CD4-positive, alpha-beta T cell treated with Interleukin-12 subunit alpha and Interleukin-12 subunit beta, for 1 hour (primary cell): ENCODE results near the gene CRTC3.
"Not testable (repeated sequence)": the region's sequence is repeated elsewhere in the genome, so short reads cannot be mapped to it uniquely, and the experiment has no call there.

ENCODE experiments used
- DNase-seq: peaks from one replicate; pipeline ENCODE4 v3.0.0-alpha.2; 2020

The CRTC3 gene

DNA sequence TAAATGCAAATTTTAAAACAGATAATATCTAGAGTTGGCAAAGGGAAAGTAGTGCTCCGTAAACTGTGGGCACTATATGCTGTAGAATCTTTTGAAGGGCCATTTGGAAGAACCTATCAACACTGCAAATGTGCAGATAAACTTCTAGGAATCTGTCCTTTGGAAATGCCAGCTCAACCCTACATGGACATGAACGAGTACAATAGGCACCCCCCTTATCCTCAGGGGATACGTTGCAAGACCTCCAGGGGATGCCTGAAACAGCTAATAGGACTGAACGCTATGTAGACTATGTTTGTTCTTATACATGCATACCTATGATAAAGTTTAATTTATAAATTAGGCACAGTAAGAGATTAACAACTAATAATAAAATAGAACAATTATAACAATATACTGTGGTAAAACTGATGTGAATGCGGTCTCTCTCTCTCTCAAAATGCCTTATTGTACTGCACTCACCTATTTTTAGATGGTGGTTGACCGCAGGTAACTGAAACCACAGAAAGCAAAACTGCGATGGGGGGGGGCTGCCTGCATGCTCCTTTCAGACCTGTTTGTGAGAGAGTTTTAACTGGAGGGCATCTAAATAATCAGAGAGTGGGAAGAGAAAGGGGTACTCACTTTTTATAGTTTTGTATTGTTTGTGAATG is 127.9 kb downstream of the CRTC3 start:
- DNase-seq = peak; percentile 63

DNA sequence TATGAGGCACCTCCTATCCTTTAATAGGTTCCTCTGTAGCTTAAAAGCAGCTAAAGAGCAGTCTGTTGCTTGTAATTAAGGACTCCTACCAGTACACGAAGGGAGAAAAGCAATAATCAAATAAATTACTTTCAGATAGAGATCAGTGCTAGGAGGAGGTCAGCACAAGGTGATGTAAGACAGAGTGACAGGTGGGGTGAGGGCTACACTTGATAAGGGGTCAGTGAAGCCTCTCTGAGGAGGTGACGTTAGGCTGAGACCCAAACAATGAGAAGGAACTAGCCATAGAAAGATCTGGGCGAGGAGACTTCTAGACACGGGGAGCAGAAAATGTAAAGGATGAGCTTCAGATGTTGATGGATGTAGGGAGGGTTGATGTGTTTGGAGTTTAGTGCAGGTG is 129.8 kb downstream of the CRTC3 start:
- no peak for DNase-seq

DNA sequence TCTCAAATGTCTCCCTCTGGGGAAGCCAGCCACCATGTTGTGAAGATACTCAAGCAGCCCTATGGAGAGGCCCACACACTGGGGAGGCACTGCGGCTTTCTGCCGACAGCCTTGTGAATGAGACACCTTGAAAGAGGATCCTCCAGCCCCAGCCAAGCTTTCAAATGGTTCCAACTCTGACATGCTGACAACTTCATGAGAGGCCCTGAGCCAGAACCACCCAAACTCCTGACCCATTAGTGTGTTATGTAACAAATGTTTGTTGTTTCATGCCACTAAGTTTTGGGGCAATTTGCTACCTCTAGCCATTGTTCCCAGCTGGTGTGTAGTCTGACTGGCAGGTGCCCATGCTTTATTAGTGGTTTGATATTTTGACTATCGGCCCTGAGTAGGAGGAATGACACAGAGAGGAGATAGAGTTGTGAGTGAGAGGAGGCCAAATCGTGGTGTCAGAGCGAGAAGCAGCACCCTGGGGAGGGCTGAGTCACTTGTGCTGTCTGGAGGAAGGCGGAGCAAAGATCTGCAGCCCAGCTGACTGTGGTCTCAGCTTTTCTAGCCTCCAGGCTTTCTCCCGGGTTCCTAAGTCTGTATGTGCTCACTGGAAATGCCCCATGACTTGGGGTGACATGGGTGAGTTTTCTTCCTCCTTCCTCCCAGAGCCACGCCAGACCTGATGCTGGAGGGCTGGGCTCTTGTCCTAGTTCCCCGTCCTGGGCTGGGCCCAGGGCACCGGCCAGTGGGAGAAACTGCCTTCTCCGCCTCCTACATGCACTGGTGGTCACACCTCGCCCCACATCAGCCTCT is 130.7 kb downstream of the CRTC3 start:
- peak; percentile 57 for DNase-seq

DNA sequence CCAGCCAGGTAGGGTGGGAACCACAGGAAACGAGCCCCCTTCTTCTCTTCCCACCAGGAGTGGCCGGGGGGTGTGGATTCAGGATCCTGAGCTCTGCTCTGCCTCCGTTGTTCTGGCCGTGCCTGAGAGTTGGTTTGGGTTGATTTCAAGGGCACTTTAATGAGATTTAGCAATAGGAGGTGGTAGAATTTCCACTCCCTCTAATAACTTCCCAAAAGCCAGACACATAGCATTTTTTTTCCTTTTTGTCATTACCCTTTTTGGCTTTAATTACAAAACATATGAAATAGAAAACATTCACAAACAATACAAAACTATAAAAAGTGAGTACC is 131.2 kb downstream of the CRTC3 start:
- not testable (repeated sequence) for DNase-seq

DNA sequence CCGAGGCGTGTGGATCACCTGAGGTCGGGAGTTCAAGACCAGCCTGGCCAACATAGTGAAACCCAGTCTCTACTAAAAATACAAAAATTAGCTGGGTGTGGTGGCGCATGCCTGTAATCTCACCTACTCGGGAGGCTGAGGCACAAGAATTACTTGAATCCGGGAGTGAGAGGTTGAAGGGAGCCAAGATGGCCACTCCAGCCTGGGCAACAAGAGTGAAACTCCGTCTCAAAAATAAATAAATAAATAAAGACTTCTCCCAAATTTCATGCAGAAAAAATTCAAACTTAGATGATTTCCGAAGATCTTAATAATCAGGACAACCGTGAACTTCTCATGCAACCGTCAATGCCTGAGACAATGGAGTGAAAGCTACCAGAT is 134.3 kb downstream of the CRTC3 start:
- DNase-seq = not testable (repeated sequence)

DNA sequence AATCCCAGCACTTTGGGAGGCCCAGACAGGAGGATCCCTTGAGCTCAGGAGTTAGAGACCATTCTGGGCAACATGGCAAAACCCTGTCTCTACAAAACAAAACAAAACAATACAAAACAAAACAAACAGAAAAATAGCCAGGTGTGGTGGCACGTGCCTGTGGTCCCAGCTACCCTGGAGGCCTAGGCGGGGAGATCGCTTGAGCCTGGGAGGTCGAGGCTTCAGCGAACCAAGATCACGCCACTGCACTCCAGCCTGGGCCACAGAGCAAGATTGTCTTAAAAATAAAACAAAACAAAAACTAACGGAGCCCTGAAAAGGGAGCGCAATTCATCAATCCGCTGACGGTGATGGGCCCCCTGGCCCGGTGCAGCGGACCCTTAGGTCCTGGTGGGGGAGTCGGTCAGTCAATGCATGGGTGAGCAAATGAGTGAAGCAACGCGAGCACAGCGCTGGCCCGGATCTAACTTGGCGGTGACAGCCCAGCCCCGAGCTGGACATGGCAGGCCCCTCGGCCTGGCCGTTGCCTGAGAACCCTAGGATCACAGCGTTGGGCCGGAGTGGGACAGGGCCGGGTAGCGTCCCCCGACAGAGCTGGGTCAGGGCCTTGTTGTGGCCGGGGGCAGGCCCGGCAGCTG is 135.0 kb downstream of the CRTC3 start:
- no peak for DNase-seq

DNA sequence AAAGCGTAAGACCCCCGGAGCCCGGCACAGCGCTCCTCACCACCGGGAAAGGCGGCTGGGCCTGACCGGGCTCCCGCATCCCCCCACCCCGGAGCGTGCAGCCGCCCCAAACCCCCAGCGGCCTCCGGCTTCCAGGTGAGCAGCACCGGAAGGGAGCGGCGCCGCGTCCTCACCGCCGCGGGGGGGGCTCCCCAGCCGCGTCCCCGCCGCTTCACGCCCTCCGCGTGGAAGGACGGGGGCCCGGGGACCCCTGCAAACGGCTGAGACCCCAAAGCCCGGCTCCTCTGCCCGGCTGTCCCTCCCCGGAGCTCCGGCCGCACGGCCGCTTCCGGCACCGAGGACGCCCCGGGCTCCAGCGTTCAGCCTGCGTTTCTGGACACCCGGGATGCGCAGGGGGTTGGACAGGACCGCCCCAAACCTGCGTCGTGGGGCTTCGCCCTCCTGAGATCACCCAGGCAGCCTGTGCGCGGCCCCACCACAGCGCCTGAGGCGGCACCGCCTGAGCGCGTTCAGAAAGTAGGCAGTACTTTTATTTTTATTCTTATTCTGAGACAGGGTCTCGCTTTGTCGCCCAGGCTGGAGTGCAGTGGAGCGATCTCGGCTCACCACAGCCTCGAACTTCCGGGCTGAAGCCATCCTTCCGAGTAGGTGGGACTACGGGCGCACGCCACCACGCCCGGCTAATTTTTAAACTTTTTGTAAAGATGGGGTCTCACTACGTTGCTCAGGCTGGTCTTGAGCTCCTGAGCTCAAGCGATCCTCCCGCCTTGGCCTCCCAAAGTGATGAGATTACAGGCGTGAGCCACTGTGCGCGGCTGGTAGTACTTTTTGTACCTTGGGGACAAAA is 135.8 kb downstream of the CRTC3 start:
- DNase-seq = peak; percentile 34

DNA sequence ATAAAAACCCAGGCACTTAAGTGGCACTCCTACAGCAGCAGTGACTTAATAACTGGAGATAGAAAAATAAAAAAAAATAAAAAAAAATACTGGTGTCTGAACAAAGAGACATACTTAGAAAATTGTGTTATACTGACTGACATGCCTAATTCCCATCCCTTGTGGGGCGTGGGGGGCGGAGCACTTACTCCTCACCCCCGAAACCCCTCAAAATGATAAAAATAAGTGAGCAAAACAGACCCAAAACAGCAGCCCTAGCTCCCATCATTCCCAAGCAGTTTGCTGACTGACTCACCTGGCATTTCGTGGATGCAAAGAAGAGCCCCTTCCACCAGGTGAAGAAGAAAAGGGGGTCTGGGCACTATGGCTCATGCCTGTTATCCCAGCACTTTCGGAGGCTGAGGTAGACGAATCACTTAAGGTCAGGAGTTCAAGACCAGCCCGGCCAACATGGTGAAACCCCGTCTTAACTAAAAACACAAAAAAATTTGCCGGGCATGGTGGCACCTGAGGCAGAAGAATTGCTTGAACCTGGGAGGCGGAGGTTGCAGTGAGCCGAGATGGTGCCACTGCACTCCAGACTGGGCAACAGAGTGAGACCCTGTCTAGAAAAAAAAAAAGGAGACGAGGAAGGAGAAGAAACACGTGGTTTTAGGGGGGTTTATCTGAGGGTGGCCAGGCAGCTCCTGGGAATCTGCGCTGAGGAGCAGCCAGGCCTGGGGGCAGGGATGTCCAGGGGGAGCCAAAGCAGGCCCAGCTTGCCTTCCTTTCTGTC is 136.6 kb downstream of the CRTC3 start:
- no peak for DNase-seq

DNA sequence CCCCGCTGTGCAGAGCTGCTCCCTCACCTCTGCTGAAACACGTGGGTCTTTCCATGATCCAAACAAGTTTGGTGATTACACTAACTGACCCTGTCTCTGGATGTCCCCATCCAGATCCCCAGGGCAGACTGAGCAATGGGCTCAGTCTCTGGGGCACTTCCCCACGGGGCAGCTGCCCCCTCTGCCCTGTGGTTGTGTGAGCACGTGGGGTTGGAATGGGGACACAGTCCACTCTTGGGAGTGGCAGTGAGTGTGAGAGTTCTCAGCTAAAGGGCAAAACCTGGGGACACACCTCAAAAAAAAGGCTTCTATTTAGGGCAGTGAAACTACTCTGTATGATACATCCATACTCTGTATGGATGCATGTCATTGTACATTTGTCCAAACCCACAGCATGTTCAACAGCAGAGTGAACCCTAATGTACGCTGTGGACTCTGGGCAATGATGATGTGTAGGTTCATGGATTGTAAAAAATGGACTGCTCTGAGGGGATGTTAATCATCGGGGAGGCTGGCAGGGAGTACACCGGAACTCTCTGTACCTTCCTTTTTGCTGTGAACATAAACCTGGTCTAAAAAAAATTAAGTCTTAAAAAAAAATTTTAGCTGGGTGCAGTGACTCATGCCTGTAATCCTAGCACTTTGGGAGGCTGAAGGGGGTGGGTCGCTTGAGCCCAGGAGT is 137.5 kb downstream of the CRTC3 start:
- DNase-seq = no peak

DNA sequence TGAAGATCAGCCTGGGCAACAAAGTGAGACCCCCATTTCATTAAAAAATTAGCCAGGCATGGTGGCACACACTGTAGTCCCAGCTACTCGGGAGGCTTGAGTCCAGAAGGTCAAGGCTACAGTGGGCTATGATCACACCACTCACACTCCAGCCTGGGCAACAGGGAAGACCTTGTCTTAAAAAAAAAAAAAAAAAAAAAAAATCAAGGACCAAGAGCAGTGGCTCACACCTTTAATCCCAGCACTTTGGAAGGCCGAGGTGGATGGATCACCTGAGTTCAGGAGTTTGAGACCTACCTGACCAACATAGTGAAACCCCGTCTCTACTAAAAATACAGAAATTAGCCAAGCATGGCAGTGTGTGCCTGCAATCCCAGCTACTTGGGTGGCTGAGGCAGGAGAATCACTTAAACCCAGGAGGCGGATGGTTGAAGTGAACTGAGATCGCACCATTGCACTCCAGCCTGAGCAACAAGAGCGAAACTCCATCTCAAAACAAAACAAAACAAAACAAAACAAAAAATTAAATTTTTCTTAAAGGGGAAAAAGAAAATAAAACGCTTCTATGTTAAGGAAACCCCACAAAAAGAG is 138.1 kb downstream of the CRTC3 start:
- DNase-seq = not testable (repeated sequence)

DNA sequence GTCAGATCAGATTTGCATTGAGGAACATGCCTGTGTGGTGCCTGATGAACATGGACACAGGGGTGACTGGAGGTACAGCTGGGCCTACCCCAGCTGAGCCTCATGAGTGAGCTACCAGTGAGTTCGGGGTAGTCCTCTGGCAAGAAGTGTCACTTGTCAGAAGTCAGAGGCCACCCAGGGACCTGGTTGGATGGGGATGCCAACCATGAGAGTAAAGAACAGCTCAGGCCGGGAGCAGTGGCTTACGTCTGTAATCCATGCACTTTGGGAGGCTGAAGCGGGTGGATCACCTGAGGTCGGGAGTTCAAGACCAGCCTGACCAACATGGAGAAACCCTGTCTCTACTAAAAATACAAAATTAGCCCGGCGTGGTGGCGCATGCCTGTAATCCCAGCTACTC is 140.9 kb downstream of the CRTC3 start:
- not testable (repeated sequence) for DNase-seq

DNA sequence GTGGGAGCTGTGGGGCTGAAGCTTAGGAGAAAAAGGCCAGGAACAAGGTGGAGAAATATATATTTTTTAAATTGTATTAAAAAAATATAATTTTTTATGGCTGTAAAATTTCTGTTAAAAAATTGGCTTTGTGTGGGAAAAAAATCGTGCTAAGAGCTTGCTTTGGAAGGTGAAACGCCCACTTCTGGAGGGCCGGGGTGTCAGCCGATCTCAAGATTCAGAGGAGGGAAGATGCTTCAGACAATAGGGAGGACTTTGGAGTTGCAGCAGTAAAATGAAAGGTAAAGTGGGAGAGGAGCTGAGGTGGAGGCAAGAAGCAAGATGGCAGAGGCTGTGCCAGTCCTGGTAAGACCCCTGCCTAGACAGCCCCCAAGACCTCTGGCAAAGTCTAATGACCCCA is 141.5 kb downstream of the CRTC3 start:
- DNase-seq = no peak

DNA sequence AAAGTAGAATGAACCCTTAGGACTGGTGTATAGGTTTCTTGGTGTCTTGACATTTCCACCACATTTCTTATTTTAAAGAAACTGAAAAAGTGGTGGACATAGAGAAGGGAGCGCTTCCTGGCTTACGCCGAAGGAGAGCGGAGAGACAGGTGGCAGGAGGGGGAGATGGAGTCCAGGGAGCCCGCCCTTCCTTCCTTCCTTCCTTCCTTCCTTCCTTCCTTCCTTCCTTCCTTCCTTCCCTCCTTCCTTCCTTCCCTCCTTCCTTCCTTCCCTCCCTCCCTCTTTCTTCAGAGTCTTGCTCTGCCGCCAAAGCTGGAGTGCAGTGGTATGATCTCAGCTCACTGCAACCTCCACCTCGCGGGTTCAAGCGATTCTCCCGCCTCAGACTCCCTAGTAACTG is 143.6 kb downstream of the CRTC3 start:
- not testable (repeated sequence) for DNase-seq

DNA sequence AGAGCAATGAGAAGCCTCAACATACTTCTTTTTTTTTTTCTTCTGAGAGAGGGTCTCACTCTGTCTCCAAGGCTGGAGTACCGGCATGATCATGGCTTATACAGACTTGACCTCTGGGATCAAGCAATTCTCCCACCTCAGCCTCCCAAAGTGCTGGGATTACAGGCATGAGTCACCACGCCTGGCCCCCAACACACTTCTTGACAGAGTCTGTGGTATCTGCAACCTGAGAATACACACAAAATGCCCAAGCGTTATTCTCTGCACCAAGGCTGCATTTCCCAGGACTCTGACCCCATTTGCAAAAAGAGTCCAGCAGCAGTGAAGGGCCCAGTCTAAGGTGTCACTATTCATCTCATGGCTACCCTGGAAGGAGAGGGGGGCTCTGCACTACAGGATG is 144.8 kb downstream of the CRTC3 start:
- DNase-seq = no peak

DNA sequence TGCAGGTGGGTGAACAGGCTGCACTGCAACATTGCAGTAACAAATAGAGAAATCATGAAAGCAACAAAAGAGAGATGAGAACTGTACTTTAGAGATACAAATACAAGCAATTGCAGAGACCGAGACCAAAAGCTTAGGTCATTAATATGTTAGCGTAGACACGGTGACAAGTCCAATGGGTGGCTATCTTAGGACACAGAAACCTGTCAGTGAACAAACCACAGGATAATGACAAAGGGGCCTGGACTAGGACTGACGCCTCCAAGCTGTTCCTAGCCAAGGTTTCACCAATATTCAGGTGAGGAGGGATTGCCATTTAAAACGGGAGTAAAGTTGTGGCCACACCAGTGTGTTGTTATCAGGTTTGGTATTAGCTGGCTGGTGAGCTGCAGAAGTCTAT is 145.7 kb downstream of the CRTC3 start:
- DNase-seq = no peak

DNA sequence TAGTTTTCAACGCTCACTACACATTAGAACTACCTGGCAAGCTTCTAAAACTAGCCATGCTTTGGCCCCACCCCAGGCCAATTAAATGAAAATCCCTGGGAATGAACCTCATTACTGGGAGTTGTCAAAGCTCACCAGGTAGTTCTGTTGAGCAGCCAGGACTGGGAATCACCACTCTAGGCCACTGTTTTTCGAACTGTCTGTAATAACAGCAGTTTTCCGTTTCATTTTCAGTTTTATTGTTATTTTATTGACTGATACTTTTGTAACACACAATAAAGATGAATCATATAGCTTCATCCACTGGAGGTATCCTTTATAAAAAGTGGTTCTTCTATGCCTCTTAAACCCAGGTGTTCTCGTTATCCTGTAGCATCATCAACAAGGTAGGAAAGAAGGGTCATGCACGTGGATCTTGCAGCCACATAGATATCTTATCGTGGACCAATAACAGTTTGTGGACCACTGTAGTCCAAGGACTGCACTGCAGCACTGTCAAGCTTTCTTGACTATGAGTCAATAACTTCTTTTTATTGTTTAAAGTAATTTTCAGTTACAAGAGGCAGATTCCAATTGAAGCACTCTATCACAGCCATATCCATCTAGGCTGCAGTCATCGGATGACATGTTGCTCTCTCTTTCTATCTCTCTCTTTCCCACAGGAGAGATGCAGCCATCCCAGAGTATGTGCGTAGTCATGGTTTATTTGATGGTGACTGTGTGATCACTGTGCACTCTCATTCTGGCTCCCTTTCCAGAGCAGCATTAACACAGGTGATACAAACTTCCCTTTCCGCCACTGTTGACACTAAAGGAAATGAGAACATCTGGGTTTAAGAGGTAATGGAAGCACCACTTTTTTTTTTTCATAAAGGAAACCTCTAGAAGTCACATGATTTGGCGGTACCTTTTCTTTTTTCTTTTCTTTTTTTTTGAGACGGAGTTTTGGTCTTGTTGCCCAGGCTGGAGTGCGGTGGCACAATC is 148.4 kb downstream of the CRTC3 start:
- DNase-seq = peak; percentile 30

DNA sequence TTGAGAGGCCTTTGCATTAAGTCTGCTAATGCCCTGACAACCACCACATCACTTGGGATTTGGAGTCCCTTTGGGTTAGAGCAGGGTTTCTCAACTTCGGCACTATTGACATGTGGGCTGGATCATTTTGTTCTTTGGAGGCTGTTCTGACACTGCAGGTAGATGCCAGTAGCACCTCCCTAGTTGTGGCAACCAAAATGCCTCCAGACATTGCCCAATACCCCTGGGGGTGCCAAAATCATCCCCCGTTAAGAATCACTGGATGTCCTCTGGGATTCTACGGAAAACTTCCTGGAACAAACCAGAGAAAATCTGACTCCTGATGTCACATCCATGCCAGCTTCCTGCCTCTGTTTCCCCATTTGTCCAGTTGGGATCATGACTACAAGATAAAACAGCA is 150.2 kb downstream of the CRTC3 start:
- no peak for DNase-seq

DNA sequence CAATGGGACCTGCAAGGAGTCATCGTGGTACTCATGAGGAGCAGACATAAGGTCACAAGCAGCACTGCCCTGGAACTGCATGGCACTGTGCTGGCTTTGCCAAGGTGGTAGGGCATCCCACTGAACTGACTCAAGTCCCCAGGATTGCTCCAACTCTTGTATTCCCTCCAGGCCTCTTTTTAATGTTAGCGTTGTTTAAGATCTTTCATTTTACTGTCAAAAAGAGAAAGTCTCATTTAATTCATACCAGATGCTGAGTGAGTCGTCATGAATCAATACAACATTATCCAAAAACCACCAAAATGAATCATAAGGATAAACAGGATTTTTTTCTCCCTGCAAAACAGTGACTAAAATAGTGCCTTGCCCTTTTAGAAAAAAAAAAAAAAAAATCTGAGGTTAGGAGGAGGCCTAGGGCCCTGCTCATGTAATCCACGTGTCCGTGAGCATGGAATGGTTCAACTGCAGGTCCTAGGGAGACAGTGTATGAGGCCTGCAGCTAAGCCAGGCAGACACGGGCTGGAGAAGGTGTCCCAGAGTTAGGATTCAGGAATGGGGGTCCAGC is 150.7 kb downstream of the CRTC3 start:
- no peak for DNase-seq

DNA sequence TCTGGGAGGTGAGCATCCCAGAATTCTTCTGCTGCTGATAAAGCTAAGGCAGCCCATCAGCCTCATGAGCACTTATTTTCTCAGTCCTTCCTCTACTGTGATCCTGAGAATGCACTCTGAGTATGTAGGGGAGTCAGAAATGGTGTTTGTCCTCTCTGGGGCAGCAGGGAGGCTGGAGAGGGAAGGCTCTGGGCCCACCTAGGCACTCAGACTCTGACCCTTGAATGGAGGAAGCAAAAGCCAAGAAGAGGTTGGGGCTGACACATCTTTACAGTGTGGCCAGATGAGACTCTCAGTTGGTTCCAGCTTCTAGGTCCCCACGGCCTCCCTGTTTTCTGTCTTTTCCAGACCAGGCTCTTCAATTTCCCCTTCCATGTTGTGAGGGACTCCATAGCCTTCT is 151.3 kb downstream of the CRTC3 start:
- no peak for DNase-seq

DNA sequence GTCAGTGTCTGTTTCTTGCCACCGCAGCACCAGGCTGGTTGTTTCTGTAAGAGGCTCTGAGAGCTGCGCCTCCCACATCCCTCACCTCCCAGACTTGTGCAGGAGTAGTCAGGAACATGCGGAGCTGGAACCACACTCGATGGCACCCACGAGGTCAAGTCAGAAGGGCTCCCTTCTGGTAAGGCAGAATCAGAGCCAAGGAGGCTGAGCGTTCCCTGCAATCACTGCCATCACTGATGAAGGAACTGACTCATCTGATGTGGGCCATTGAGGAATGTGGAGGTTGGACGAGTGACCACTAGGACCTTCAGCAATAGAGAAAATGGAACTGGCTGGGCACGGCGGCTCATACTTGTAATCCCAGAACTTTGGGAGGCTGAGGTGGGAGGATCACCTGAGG is 151.8 kb downstream of the CRTC3 start:
- no peak for DNase-seq
